Neural cell (in vitro differentiated cells): ENCODE data around the gene TMEM170B.

ENCODE experiments used
- CTCF ChIP-seq: fragments of 450-650 bp; IDR thresholded peaks from 2 replicates; pipeline ENCODE4 v1.5.1; 2014; ENCODE audit warnings: antibody characterized with exemption, mild to moderate bottlenecking, moderate library complexity; ENCODE audit not compliant: poor library complexity, severe bottlenecking
- EP300 ChIP-seq: fragments of 450-650 bp; conservative IDR thresholded peaks from 2 replicates; pipeline ENCODE4 v1.6.1; 2014; ENCODE audit warnings: antibody characterized with exemption, mild to moderate bottlenecking, moderate library complexity; ENCODE audit not compliant: poor library complexity, severe bottlenecking
- POLR2AphosphoS5 ChIP-seq: IDR thresholded peaks from 2 replicates; pipeline ENCODE4 v1.6.1; 2012

- no peak for TF ChIP-seq CTCF
- TF ChIP-seq EP300 = no peak
- no peak for TF ChIP-seq POLR2AphosphoS5
These were observed 46.6 kb upstream of the TMEM170B start for GRCh38 chr6:11490996-11491395.
